HCT116 (cell line): ENCODE results near the gene IL31RA. TPM values are rescaled to one million over a fixed set of nuclear protein-coding genes. Genes with fewer than 3 reads are reported as not detected.

Experiments
- ATAC-seq: fragments of 200-7000 bp; cut with Tn5 transposase; 2 replicates; pipeline ENCODE4 v1.9.1; 2020; ENCODE audit warnings: mild to moderate bottlenecking, moderate library complexity
- BruUV-seq: library from RNA; stranded (reverse); fragments of 400-500 nt; replicated peaks from 2 replicates; lab custom pipeline; 2021; lab: Mats Ljungman, UMichigan
- CTCF ChIA-PET: fragments of 300-600 bp; sonication (Branson Sonifier 250); formaldehyde crosslinking; loops from one replicate; lab custom pipeline; 2021; ENCODE audit warnings: antibody characterized with exemption; lab: Charles Lee
- POLR2A ChIA-PET: fragments of 300-600, 350-600 bp; sonication (Branson Sonifier 250); formaldehyde crosslinking; loops from one replicate; lab custom pipeline; 2021; ENCODE audit warnings: antibody characterized with exemption; lab: Charles Lee
- RAD21 ChIA-PET, 2 experiments: fragments of 300-600 bp; sonication (Branson Sonifier 250); formaldehyde crosslinking; loops; one replicate each; lab custom pipeline; 2023; ENCODE audit warnings: low total read pairs in 2 of 2; ENCODE audit not compliant: uncharacterized antibody in 2 of 2, unreplicated experiment in 2 of 2, low non-redundant PET in 1 of 2; lab: Charles Lee
- DNase-seq: peaks from one replicate; pipeline ENCODE4 v3.0.0-alpha.2; 2010; ENCODE audit warnings: low read depth, low spot score
- H2AFZ ChIP-seq: fragments of 200-600 bp; shearing (Covaris generic), sonication (generic); 2 replicates; pipeline ENCODE4 v1.6.1; 2017; ENCODE audit warnings: low read depth, mixed run types, mixed read lengths, antibody characterized with exemption, low read length; ENCODE audit not compliant: poor library complexity, severe bottlenecking
- H3K27ac ChIP-seq: 2 replicates; pipeline ENCODE4 v1.5.1; 2012; ENCODE audit warnings: low read depth, low read length
- H3K27me3 ChIP-seq: fragments of 200-600 bp; sonication (generic); 2 replicates; pipeline ENCODE4 v1.6.1; 2016; ENCODE audit warnings: mixed run types, low read length, mixed read lengths; ENCODE audit not compliant: insufficient read depth
- H3K36me3 ChIP-seq, 2 experiments: fragments of 200-500 bp in 1 of 2; fragments of 200-600 bp in 1 of 2; sonication (Bioruptor generic) in 1 of 2; sonication (generic) in 1 of 2; 2 replicates each; pipeline versions ENCODE4 v1.5.1 to v1.6.1; 2014 to 2016; ENCODE audit warnings: low read length in 2 of 2, inconsistent platforms in 1 of 2, mixed read lengths in 1 of 2, mixed run types in 1 of 2; ENCODE audit not compliant: insufficient read depth in 2 of 2, control insufficient read depth in 1 of 2
- H3K4me1 ChIP-seq, 2 experiments: fragments of 200-600 bp in 1 of 2; sonication (generic) in 1 of 2; 2 replicates each; pipeline versions ENCODE4 v1.5.1 to v1.6.1; 2012 to 2017; ENCODE audit warnings: low read length in 2 of 2, inconsistent platforms in 1 of 2, mild to moderate bottlenecking in 1 of 2, mixed read lengths in 1 of 2, mixed run types in 1 of 2, moderate library complexity in 1 of 2; ENCODE audit not compliant: insufficient read depth in 2 of 2, control insufficient read depth in 1 of 2
- H3K4me2 ChIP-seq: fragments of 200-600 bp; sonication (generic); 2 replicates; pipeline ENCODE4 v1.6.1; 2017; ENCODE audit warnings: mixed run types, low read length, mixed read lengths
- H3K4me3 ChIP-seq, 2 experiments: fragments of 200-600 bp in 1 of 2; sonication (generic) in 1 of 2; replicated peaks in 1 of 2; 2 replicates each; pipeline ENCODE4 v1.5.1; 2011 to 2016; ENCODE audit warnings: low read length in 2 of 2, control low read depth in 1 of 2, low read depth in 1 of 2, mild to moderate bottlenecking in 1 of 2, mixed read lengths in 1 of 2, mixed run types in 1 of 2
- H3K79me2 ChIP-seq: fragments of 200-600 bp; sonication (generic); 2 replicates; pipeline ENCODE4 v1.6.1; 2017; ENCODE audit warnings: mild to moderate bottlenecking, mixed run types, low read length, moderate library complexity, mixed read lengths; ENCODE audit not compliant: insufficient read depth
- H3K9ac ChIP-seq: fragments of 200-600 bp; sonication (generic); 2 replicates; pipeline ENCODE4 v1.6.1; 2016; ENCODE audit warnings: low read length, mixed read lengths
- H3K9me2 ChIP-seq: fragments of 200-600 bp; sonication (generic), shearing (Covaris generic); 2 replicates; pipeline ENCODE4 v1.6.1; 2017; ENCODE audit warnings: mixed run types, mild to moderate bottlenecking, moderate library complexity; ENCODE audit not compliant: insufficient read depth
- H3K9me3 ChIP-seq, 2 experiments: fragments of 200-500 bp in 1 of 2; fragments of 200-600 bp in 1 of 2; sonication (Bioruptor generic) in 1 of 2; sonication (generic) in 1 of 2; 2 replicates each; pipeline ENCODE4 v1.6.1; 2014 to 2017; ENCODE audit warnings: low read length in 2 of 2, mixed read lengths in 2 of 2, inconsistent platforms in 1 of 2, low read depth in 1 of 2, mild to moderate bottlenecking in 1 of 2, mixed run types in 1 of 2, moderate library complexity in 1 of 2; ENCODE audit not compliant: control insufficient read depth in 1 of 2, insufficient read depth in 1 of 2
- H4K20me1 ChIP-seq: fragments of 200-600 bp; sonication (generic), shearing (Covaris generic); 2 replicates; pipeline ENCODE4 v1.6.1; 2017; ENCODE audit warnings: mixed run types, mild to moderate bottlenecking, moderate library complexity; ENCODE audit not compliant: insufficient read depth
- CBX3 ChIP-seq: IDR thresholded peaks from 2 replicates; pipeline ENCODE4 v1.6.1; 2012; ENCODE audit warnings: low read depth
- CTCF ChIP-seq, 3 experiments: fragments of 200-600 bp in 1 of 3; sonication (generic) in 1 of 3; IDR thresholded peaks in 2 of 3; conservative IDR thresholded peaks in 1 of 3; 2 replicates each; pipeline ENCODE4 v1.5.1; 2012 to 2017; ENCODE audit warnings: low read depth in 2 of 3, low read length in 2 of 3, antibody characterized with exemption in 1 of 3, borderline replicate concordance in 1 of 3, control low read depth in 1 of 3, mild to moderate bottlenecking in 1 of 3, mixed read lengths in 1 of 3, mixed run types in 1 of 3, moderate library complexity in 1 of 3; ENCODE audit not compliant: insufficient read depth in 1 of 3
- EZH2 ChIP-seq: fragments of 200-600 bp; sonication (generic); IDR thresholded peaks from 2 replicates; pipeline ENCODE4 v1.6.1; 2017; ENCODE audit warnings: antibody characterized with exemption, mixed run types
- EZH2phosphoT487 ChIP-seq: fragments of 200-600 bp; IDR thresholded peaks from 2 replicates; pipeline ENCODE4 v1.6.1; 2018; ENCODE audit warnings: antibody characterized with exemption, borderline replicate concordance
- POLR2A ChIP-seq: IDR thresholded peaks from 2 replicates; pipeline ENCODE4 v1.7.0; 2011; ENCODE audit warnings: borderline replicate concordance; ENCODE audit not compliant: insufficient read depth, insufficient read length; ENCODE audit errors: extremely low read depth
- POLR2AphosphoS5 ChIP-seq: IDR thresholded peaks from 2 replicates; pipeline ENCODE4 v1.6.1; 2011; ENCODE audit warnings: mild to moderate bottlenecking, low read depth, low read length, moderate library complexity
- RAD21 ChIP-seq: IDR thresholded peaks from 2 replicates; pipeline ENCODE4 v1.6.1; 2012; ENCODE audit warnings: low read depth, mild to moderate bottlenecking
- REST ChIP-seq: IDR thresholded peaks from 2 replicates; pipeline ENCODE4 v1.6.1; 2012; ENCODE audit warnings: low read depth
- TCF7L2 ChIP-seq: IDR thresholded peaks from 2 replicates; pipeline ENCODE4 v1.7.0; 2011; ENCODE audit warnings: borderline replicate concordance, inconsistent platforms; ENCODE audit not compliant: insufficient read depth, insufficient read length; ENCODE audit errors: extremely low read depth
- ZBTB33 ChIP-seq: IDR thresholded peaks from 2 replicates; pipeline ENCODE4 v1.6.1; 2011; ENCODE audit warnings: mild to moderate bottlenecking, low read length, moderate library complexity; ENCODE audit not compliant: insufficient replicate concordance; ENCODE audit errors: extremely low read depth
- ZFX ChIP-seq: fragments of 450-650 bp; IDR thresholded peaks from 2 replicates; pipeline ENCODE4 v1.6.1; 2017
- ZNF274 ChIP-seq: fragments of 200-500 bp; sonication (Bioruptor generic); IDR thresholded peaks from 2 replicates; pipeline ENCODE4 v1.6.1; 2014; ENCODE audit warnings: mild to moderate bottlenecking, low read depth, low read length, inconsistent platforms
- intact Hi-C: fragments of 100-400 bp; cut with micrococcal nuclease; formaldehyde crosslinking; loops from 2 replicates; pipeline ENCODE4 v1.10.0; 2022
- total RNA-seq: library from RNA; stranded (reverse); gene quantifications from one replicate; pipeline ENCODE4 v1.2.1, GENCODE V29; 2021; ENCODE audit not compliant: unreplicated experiment

The IL31RA gene
- total RNA-seq, 1 experiment from 2014 or later, result 0.59 TPM

GRCh38 chr5:55920784-55921183, 69.6 kb downstream of the IL31RA start:
- no peak overlapping the region for H2AFZ ChIP-seq
- no peak overlapping the region for H3K27ac ChIP-seq
- H3K36me3 ChIP-seq, result no peaks in the 10 kb centered on the region
- ATAC-seq (peak; percentile 54; the same call in 1 of the 2 replicates), DNase-seq (no peak)
- 0 out of 4 replicates have a peak, but pooled peaks cover 0 to 3% of the 10 kb centered on the region in 2 experiments for H3K4me1 ChIP-seq
- H3K4me2 ChIP-seq, result no peak overlapping the region
- BruUV-seq, result no TSS peak
- H3K9ac ChIP-seq, result no peak overlapping the region
- H3K27me3 ChIP-seq, result no peaks in the 10 kb centered on the region
- H4K20me1 ChIP-seq, result no peaks in the 10 kb centered on the region
- no peak overlapping the region for H3K4me3 ChIP-seq
- H3K79me2 ChIP-seq, result no peaks in the 10 kb centered on the region
- ChIA-PET POLR2A (no interaction called here), CTCF (no interaction called here), RAD21 (no interaction called here)
- H3K9me3 ChIP-seq, result no peaks in the 10 kb centered on the region
- intact Hi-C loops, result loop anchor here (2.0 to 10.0 kb wide), 5 partner anchors 208 to 748 kb away; partner anchors contain the start of genes CDC20B, MCIDAS and SLC38A9
- TF ChIP-seq TCF7L2, result no peak
- TF ChIP-seq EZH2, result no peak
- TF ChIP-seq POLR2A, result no peak
- no peak for TF ChIP-seq ZNF274
- TF ChIP-seq CTCF (IDR thresholded peaks at IDR 0.05 in 2 of 3, conservative IDR thresholded peaks at IDR 0.05 in 1 of 3; ENCODE audit: borderline replicate concordance in 1 of 3, insufficient read depth in 1 of 3, low read depth in 2 of 3, low read length in 2 of 3), result peak; percentile 46 to 59 (median 47); a peak in 4 of 6 replicates
- no peak for TF ChIP-seq ZFX
- TF ChIP-seq EZH2phosphoT487, result no peak
- TF ChIP-seq RAD21, result peak; percentile 79
- no peak for TF ChIP-seq CBX3
- TF ChIP-seq ZBTB33, result no peak
- TF ChIP-seq REST, result no peak
- TF ChIP-seq POLR2AphosphoS5, result no peak
- no peaks in the 10 kb centered on the region for H3K9me2 ChIP-seq
